GM19043 (cell line): ENCODE data around the gene PEX16.

Source experiments
- ATAC-seq: cut with Tn5 transposase; IDR thresholded peaks from one replicate; pipeline ENCODE4 v1.9.1; 2021; ENCODE audit warnings: low read depth; ENCODE audit not compliant: unreplicated experiment

Gene PEX16

GRCh38 chr11:45881708-45882368, 35.8 kb downstream of the PEX16 start:
- ATAC-seq = no peak

GRCh38 chr11:45880772-45881570, 36.7 kb downstream of the PEX16 start:
- no peak for ATAC-seq

GRCh38 chr11:45879803-45880686, 37.6 kb downstream of the PEX16 start:
- ATAC-seq = no peak

- no peak for ATAC-seq
Measured at GRCh38 chr11:45877845-45878244, 39.8 kb downstream of the PEX16 start.

GRCh38 chr11:45877221-45877620, 40.5 kb downstream of the PEX16 start:
- no peak for ATAC-seq

GRCh38 chr11:45876401-45876800, 41.3 kb downstream of the PEX16 start:
- no peak for ATAC-seq

GRCh38 chr11:45872651-45873356, 44.9 kb downstream of the PEX16 start:
- no peak for ATAC-seq

GRCh38 chr11:45871638-45872037, 46.0 kb downstream of the PEX16 start:
- no peak for ATAC-seq

- ATAC-seq = no peak
Measured at GRCh38 chr11:45870706-45871105, 47.0 kb downstream of the PEX16 start.

- ATAC-seq = no peak
Measured at GRCh38 chr11:45869551-45869950, 48.1 kb downstream of the PEX16 start.

GRCh38 chr11:45864041-45864440, 53.6 kb downstream of the PEX16 start:
- ATAC-seq = no peak

GRCh38 chr11:45860764-45861510, 56.7 kb downstream of the PEX16 start:
- no peak for ATAC-seq

GRCh38 chr11:45860348-45860747, 57.3 kb downstream of the PEX16 start:
- no peak for ATAC-seq
